GM19452 (cell line): ENCODE measurements around the gene S100Z.
"Not testable (repeated sequence)": the region's sequence is repeated elsewhere in the genome, so short reads cannot be mapped to it uniquely, and the experiment has no call there.

Experiments
- ATAC-seq: cut with Tn5 transposase; IDR thresholded peaks from one replicate; pipeline ENCODE4 v1.9.1; 2021; ENCODE audit not compliant: unreplicated experiment

The S100Z gene

DNA sequence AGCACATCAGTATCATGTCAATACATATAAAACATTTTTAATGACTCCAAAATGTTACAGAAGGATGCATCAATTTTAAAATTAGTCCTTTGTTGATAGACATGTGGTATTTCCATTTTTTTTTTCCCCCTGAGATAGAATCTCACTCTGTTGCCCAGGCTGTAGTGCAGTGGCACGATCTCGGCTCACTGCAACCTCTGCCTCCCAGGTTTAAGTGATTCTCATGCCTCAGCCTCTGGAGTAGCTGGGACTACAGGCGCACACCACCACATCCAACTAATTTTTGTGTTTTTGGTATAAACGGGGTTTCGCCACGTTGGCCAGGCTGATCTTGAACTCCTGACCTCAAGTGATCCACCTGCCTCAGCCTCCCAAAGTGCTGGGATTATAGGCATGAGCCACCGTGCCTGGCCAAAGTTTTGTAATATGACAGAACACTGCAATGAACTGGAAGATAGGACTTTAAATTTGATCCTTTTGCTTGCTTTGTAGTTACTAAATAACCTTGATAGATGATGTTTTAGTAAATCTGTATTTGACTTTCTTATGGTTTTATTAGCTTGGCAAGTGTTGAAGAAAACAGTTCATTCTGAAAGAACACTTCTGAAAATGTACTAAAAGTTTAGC lies 27.6 kb upstream of the S100Z start:
- ATAC-seq = not testable (repeated sequence)

DNA sequence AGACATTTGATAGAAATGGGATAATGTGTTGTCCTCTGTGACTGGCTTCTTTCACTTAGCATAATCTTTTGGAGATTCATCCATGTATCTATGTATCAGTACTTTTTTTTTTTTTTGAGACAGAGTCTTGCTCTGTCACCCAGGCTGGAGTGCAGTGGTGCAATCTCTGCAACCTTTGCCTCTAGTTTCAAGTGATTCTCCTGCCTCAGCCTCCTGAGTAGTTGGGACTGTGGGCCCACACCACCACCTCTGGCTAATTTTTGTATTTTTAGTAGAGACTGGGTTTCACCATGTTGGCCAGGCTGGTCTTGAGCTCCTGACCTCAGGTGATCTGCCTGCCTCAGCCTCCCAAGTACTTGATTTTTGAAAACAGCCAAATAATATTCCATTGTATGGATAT lies 23.4 kb upstream of the S100Z start:
- not testable (repeated sequence) for ATAC-seq

- no peak for ATAC-seq
Measured at GRCh38 chr5:76831110-76831452, 18.7 kb upstream of the S100Z start.

DNA sequence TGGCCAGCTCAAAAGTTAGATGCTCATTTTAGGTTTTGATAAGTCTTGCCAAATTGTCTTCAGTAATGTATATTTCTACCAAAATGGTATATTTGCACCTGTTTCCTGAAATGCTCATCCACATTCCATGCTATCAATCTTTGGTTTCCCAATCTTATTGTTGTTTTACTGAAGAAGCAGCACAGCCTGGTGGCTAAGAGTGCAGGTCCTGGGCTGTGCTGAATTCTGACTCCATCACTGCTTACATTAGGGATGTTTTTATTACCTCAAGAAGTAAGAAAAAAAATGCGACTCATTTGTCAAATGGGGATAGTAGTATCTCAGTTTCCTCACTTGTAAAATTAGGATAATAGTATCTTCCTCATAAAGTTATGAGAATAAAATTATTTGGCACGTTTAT lies 13.6 kb upstream of the S100Z start:
- no peak for ATAC-seq

DNA sequence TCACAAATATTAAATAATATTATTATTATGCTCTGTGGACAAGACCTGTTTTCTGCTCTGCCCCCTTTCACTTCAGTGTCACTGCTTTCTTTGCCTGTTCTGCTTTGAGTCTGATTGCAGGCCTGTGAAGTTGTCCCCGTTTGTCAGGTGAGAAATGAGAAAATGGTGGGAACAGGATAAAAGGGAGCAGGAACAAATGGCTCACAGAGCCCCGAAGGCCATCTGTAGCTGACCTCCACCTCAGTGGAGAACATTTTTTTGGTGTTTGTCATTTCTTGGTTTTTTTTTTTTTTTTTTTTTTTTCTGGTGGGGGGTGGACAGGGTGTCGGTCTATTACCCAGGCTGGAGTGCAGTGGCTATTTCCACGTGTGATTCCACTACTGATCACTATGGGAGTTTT lies 13.2 kb upstream of the S100Z start:
- no peak for ATAC-seq

DNA sequence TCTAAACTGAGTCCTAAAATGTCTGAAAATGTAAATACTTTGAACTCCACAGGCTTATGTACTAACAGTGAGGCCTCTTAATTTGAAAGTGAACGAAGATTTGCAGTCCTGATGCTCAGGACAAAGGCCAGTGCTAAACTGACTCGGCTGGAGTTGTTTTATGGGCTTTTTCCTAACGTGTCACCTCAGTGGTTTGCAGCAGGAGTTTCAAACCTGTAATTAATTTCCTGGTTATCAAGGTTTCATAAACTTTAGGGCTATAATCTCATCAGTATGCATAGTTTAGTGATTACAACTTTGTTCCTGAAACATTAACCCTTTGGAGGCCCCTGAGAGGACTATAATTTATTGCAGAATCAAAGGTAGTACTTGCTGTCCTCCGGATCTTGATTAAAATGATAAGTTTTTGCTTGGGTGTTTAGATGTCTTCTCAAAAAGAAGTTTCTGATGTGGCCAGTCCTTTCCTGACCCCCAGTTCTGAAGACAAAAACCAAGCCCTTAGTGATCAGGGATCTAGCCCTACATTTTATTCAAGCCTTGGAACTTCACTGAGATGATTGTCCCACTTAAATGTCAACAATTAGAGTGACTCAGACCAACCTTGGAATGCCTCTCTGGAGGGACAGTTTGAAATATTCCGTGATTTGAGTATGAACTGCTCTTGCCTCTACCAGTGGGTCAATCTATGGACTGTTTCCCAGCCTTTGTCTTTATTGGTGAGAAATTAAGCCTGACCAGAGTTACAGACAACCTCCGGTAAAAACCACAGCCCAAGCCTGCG lies 11.1 kb upstream of the S100Z start:
- ATAC-seq = no peak

GRCh38 chr5:76841361-76841760 lies 8.5 kb upstream of the S100Z start:
- no peak for ATAC-seq

- ATAC-seq = no peak
Measured at GRCh38 chr5:76845890-76846289, 3.9 kb upstream of the S100Z start.

GRCh38 chr5:76850543-76851145 lies 830 bp downstream of the S100Z start:
- no peak for ATAC-seq

DNA sequence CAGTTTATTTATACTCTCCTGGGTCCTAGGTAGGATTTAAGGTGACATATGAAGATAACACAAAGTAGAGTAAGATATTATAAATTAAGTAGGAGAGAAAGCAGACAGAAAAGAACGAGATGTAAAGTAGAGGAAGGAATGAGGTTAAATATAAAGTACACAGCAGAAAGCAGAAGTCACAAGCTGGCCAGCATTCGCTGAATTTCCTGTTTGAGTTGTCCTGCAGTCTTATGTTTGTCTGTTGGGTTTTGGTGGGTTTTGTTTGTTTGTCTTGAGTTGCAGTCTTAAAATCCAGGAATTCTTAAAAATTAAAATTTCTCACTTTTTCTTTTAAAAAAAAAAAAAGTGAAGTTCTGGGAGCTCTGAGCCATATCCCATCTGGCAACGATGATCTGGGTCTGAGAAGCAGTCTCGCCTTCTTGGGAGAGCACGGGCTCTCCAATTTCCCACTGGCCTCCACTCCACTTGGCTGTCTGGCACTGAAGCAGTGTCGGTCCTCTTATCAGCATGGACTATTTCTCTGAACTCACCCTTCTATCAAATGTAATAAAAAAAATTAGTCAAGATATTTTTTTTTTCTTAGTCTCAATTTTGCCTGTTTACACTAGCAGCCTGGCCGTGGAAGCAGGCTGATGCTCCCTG lies 2.0 kb downstream of the S100Z start:
- ATAC-seq = no peak

GRCh38 chr5:76852772-76853171 lies 3.0 kb downstream of the S100Z start:
- no peak for ATAC-seq

DNA sequence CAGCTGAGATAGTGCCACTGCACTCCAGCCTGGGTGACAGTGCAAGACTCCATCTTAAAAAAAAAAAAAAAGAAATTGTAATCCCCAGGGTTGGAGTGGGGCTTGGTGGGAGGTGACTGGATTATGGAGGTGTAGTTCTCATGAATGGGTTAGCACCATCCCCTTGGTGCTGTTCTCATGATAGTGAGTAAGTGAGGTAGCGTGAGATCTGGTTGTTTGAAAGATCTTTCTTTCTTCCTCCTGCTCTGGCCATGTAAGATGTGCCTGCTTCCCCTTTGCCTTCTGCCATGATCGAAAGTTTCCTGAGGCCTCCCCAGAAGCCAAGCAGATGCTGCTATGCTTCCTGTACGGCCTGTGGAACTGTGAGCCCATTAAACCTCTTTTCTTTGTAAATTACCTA lies 3.9 kb downstream of the S100Z start:
- ATAC-seq = not testable (repeated sequence)

- ATAC-seq = no peak
Measured at GRCh38 chr5:76854644-76855043, 4.8 kb downstream of the S100Z start.

DNA sequence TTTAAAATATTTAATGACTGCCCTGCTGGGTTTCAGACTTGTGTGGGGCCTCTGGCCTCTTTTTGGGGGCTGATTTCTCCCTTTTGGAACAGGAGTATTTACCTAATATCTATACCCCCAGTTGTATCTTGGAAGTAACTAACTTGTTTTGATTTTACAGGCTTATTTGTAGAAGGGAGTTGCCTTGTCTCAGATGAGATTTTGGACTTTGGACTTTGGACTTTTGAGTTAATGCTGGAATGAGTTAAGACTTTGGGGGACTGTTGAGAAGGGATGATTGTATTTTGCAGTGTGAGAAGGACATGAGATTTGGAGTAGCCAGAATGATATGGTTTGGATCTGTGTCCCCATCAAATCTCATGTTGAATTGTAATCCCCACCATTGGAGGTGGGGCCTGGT lies 5.7 kb downstream of the S100Z start:
- ATAC-seq = not testable (repeated sequence)

DNA sequence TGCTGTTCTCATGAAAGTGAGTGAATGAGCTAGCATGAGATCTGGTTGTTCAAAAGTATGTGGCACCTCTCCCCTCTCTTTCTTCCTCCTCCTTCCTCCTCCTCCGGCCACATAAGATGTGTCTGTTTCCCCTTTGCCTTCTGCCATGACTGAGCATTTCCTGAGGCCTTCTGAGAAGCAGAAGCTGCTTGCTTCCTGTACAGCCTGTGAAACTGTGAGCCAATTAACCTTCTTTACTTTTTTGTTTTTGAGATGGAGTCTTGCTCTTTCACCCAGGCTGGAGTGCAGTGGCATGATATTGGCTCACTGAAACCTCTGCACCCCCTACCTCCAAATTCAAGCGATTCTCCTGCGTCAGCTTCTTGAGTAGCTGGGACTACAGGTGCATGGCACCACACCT lies 6.1 kb downstream of the S100Z start:
- ATAC-seq = no peak

DNA sequence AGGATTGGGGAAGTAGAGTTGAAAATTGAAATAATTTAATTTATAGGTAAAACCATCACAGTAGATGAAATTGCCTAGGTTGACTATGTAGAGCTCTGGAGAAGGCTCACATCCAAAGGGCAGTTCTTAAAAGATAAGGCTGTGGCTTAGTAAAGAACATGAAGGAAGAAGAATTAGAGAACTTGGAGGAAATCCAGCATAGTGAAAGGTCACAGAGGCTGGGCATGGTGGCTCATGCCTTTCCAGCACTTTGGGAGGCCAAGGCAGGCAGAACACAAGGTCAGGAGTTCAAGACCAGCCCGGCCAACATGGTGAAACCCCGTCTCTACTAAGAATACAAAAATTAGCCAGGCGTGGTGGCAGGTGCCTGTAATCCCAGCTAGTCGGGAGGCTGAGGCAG lies 7.0 kb downstream of the S100Z start:
- not testable (repeated sequence) for ATAC-seq

GRCh38 chr5:76859591-76860247 lies 9.9 kb downstream of the S100Z start:
- ATAC-seq = no peak

DNA sequence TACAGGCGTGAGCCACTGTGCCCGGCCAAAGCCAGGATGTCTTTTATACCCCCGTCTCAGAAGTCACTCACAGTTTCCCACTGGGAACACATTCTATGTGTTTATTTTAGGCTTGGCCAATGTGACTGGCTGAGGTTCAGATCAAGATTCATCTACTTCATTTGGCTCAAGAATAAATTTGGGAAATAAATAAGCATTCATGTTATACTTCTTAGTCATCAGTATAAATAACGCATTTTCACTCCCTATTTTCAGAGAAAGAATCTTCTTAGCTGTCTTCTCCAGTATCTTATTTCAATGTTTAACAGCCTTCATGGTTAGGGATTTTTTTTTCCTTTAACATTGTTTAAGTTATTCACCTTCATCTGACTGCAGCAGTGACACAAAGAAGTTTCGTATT lies 11.8 kb downstream of the S100Z start:
- no peak for ATAC-seq

GRCh38 chr5:76863001-76863400 lies 13.2 kb downstream of the S100Z start:
- no peak for ATAC-seq

GRCh38 chr5:76866503-76866902 lies 16.7 kb downstream of the S100Z start:
- ATAC-seq = no peak

- no peak for ATAC-seq
Measured at GRCh38 chr5:76867038-76867437, 17.2 kb downstream of the S100Z start.
